Body of pancreas (tissue), 4 donors: ENCODE measurements around the gene KRTAP10-5.

ENCODE experiments used
- CTCF ChIP-seq, 7 experiments: fragments of 450-650 bp in 4 of 7; fragments of 200-600 bp in 3 of 7; sonication (generic) in 3 of 7; IDR thresholded peaks; one replicate each; pipeline ENCODE4 v1.5.1; 2016 to 2019; ENCODE audit warnings: antibody characterized with exemption in 7 of 7
- POLR2A ChIP-seq, 3 donors: fragments of 450-650 bp; IDR thresholded peaks; one replicate each; pipeline ENCODE4 v1.6.1; 2016; ENCODE audit warnings: antibody characterized with exemption in 3 of 3, mild to moderate bottlenecking in 2 of 3

DNA sequence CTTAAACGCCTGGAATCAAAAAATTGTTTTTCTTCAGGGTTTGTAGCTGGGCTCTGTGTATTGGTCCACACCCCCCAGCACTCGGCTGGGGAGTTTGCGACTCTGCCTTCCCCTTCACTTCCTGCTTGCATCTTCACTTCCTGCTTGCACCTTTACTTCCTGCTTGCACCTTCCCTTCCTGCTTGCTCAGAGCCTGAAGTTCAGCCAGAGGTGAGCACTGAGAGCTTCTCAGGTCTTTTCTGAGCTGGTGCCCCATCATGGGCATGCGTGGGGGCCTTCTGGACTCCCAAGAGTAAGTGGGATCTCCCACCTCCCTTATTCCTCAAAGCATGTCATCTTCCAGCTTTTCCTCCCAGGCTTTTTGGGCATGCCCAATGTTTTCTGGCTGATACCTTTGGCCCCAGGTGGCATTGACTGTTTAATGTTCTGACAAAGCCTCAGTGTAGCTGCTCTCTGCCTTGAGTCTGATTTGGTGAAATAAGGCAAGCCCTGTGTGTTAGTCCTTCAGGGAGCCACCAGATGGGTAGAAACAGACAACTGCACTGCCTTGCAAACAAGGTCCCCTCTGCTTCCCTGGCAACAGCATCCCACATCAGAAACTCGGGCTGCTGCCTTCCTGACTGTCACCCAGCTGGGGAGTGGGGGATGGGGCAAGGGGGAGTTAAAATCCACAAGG is 32.6 kb downstream of the KRTAP10-5 start:
- TF ChIP-seq CTCF (IDR thresholded peaks at IDR 0.05) (no peak), POLR2A (IDR thresholded peaks at IDR 0.05) (no peak)
